ENCODE data around the gene SLC1A4.

GRCh38 chr2:64955467-64955866 is 33.7 kb upstream of the SLC1A4 start:
- no peak for TF ChIP-seq REST (IDR thresholded peaks at IDR 0.05; ENCODE audit: insufficient read depth in 1 of 2, low read depth in 2 of 2, low read length in 2 of 2)
- no peak for TF ChIP-seq SIN3A (IDR thresholded peaks at IDR 0.05; ENCODE audit: borderline replicate concordance, insufficient read depth, low read length)
- TF ChIP-seq POLR2AphosphoS5 (IDR thresholded peaks at IDR 0.05; ENCODE audit: low read depth, low read length): no peak
- no peak for TF ChIP-seq TAF1 (IDR thresholded peaks at IDR 0.05; ENCODE audit: borderline replicate concordance, insufficient read depth, low read length)
